Activated CD8-positive, alpha-beta T cell treated with anti-CD3 and anti-CD28 coated beads for 36 hours (primary cell): ENCODE data around the gene RTN4. TPM values are rescaled to one million over a fixed set of nuclear protein-coding genes. Genes with fewer than 3 reads are reported as not detected.
"Not testable (repeated sequence)": the region's sequence is repeated elsewhere in the genome, so short reads cannot be mapped to it uniquely, and the experiment has no call there.

Experiments
- ATAC-seq: fragments of 200-7000 bp; cut with Tn5 transposase; one replicate; pipeline ENCODE4 v1.10.0; 2021; ENCODE audit warnings: mild to moderate bottlenecking, moderate library complexity
- CTCF ChIA-PET: fragments of 350-600 bp; sonication (Branson Sonifier 250); formaldehyde crosslinking; loops from one replicate; lab custom pipeline; 2021; ENCODE audit warnings: antibody characterized with exemption; lab: Charles Lee
- POLR2A ChIA-PET: fragments of 350-600 bp; sonication (Branson Sonifier 250); formaldehyde crosslinking; loops from one replicate; lab custom pipeline; 2021; ENCODE audit warnings: antibody characterized with exemption; lab: Charles Lee
- DNase-seq: peaks from one replicate; pipeline ENCODE4 v3.0.0-alpha.2; 2020
- H3K27ac Mint-ChIP-seq: one replicate; pipeline ENCODE4 v1.8.0; 2021; ENCODE audit warnings: mild to moderate bottlenecking, mixed read lengths
- H3K27me3 Mint-ChIP-seq: one replicate; pipeline ENCODE4 v1.8.0; 2021; ENCODE audit warnings: mixed read lengths
- H3K36me3 Mint-ChIP-seq: one replicate; pipeline ENCODE4 v1.8.0; 2021; ENCODE audit warnings: low read depth, mixed read lengths
- H3K4me1 Mint-ChIP-seq: one replicate; pipeline ENCODE4 v1.8.0; 2021; ENCODE audit warnings: low read depth, mixed read lengths
- H3K4me3 Mint-ChIP-seq: one replicate; pipeline ENCODE4 v1.8.0; 2021; ENCODE audit warnings: mild to moderate bottlenecking, moderate library complexity, mixed read lengths
- H3K9me3 Mint-ChIP-seq: one replicate; pipeline ENCODE4 v1.8.0; 2021; ENCODE audit warnings: mixed read lengths
- CTCF ChIP-seq: fragments of 200-600 bp; IDR thresholded peaks from one replicate; pipeline ENCODE4 v1.8.0; 2022; ENCODE audit warnings: antibody characterized with exemption, mild to moderate bottlenecking
- intact Hi-C: fragments of 100-400 bp; cut with micrococcal nuclease; formaldehyde crosslinking; loops from one replicate; pipeline ENCODE4 v1.10.0; 2022
- total RNA-seq, 2 experiments: library from RNA; stranded (reverse); gene quantifications; one replicate each; pipeline ENCODE4 v1.2.3, GENCODE V29; 2021

The RTN4 gene
- total RNA-seq, 2 experiments from 2014 or later, result 81.5 to 85.0 TPM

- Mint-ChIP-seq H3K4me1 (no peaks in the 10 kb centered on the region), H3K9me3 (peaks cover 8% of the 10 kb centered on the region), H3K4me3 (no peak overlapping the region), H3K27me3 (no peaks in the 10 kb centered on the region), H3K36me3 (no peaks in the 10 kb centered on the region), H3K27ac (no peak overlapping the region)
- POLR2A ChIA-PET, result no interaction called here
- no peak for TF ChIP-seq CTCF
- ATAC-seq, result no peak
- CTCF ChIA-PET, result no interaction called here
- intact Hi-C loops, result no loop called here
- DNase-seq, result no peak
Observed at GRCh38 chr2:55084641-55085040, 34.4 kb upstream of the RTN4 start.

DNA sequence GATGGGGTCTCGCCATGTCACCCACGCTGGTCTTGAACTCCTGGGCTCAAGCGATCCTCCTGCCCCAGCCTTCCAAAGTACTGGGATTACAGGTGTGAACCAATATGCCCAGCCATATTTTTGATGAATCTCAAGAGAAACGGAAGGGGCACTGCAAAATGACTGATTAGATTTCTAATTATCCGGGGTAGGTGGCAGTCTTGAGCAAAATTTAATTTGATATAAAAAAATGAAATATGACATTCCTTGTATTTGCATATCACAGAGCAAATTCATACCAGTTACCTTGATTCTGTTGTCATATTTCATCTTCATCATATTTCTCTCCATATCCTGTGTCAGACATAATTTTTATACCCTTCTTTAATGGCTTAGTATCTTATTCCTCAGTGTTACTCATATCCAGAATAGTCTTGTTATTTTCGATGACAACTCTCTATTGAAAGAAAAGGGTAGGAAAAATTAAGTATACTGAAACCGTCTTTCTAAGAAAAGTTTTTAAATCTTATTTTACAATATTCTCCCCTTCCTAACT, 30.0 kb upstream of the RTN4 start:
- Mint-ChIP-seq H3K4me1 (no peaks in the 10 kb centered on the region), H3K9me3 (peaks cover 8% of the 10 kb centered on the region), H3K27ac (no peak overlapping the region), H3K27me3 (no peaks in the 10 kb centered on the region), H3K4me3 (no peak overlapping the region), H3K36me3 (peaks cover 3% of the 10 kb centered on the region)
- DNase-seq (no peak), ATAC-seq (no peak)
- TF ChIP-seq CTCF, result no peak
- POLR2A ChIA-PET, result no interaction called here
- CTCF ChIA-PET, result no interaction called here
- intact Hi-C loops, result no loop called here

GRCh38 chr2:55078956-55079355, 28.7 kb upstream of the RTN4 start:
- ChIA-PET CTCF (no interaction called here), POLR2A (no interaction called here)
- ATAC-seq, result no peak
- Mint-ChIP-seq H3K36me3 (peaks cover 3% of the 10 kb centered on the region), H3K9me3 (peaks cover 8% of the 10 kb centered on the region), H3K27ac (no peak overlapping the region), H3K4me1 (no peaks in the 10 kb centered on the region), H3K27me3 (no peaks in the 10 kb centered on the region), H3K4me3 (no peak overlapping the region)
- intact Hi-C loops, result no loop called here
- TF ChIP-seq CTCF, result no peak
- no peak for DNase-seq

GRCh38 chr2:55076721-55077120, 26.5 kb upstream of the RTN4 start:
- intact Hi-C loops, result no loop called here
- no peak for DNase-seq
- ChIA-PET POLR2A (no interaction called here), CTCF (no interaction called here)
- Mint-ChIP-seq H3K9me3 (peaks cover 8% of the 10 kb centered on the region), H3K36me3 (peaks cover 3% of the 10 kb centered on the region), H3K4me3 (no peak overlapping the region), H3K27me3 (no peaks in the 10 kb centered on the region), H3K27ac (no peak overlapping the region), H3K4me1 (no peaks in the 10 kb centered on the region)
- no peak for ATAC-seq
- no peak for TF ChIP-seq CTCF

GRCh38 chr2:55076019-55076418, 25.8 kb upstream of the RTN4 start:
- H3K27me3 Mint-ChIP-seq, H3K9me3 Mint-ChIP-seq, CTCF ChIA-PET, ATAC-seq, DNase-seq, POLR2A ChIA-PET, H3K36me3 Mint-ChIP-seq, intact Hi-C loops, H3K27ac Mint-ChIP-seq, H3K4me3 Mint-ChIP-seq, H3K4me1 Mint-ChIP-seq: not testable (repeated sequence)
